ENCODE results near the gene ARHGAP18.

The ARHGAP18 gene

GRCh38 chr6:129586815-129587214, 123.2 kb downstream of the ARHGAP18 start:
- H3K4me3 ChIP-seq (ENCODE audit: low read depth, low read length) = no peak overlapping the region
- peaks cover 0 to 6% of the 10 kb centered on the region in 2 experiments for H3K36me3 ChIP-seq (ENCODE audit: control insufficient read depth in 1 of 2, insufficient read depth in 2 of 2, low read length in 2 of 2)
- no peak overlapping the region for H3K14ac ChIP-seq (ENCODE audit: low read length)
- no peak for DNase-seq
- no peak overlapping the region for H2AK5ac ChIP-seq (ENCODE audit: low read length)
- no peak overlapping the region for H3K23ac ChIP-seq (ENCODE audit: low read length)
- H3K9ac ChIP-seq (ENCODE audit: low read length) = no peak overlapping the region
- H3K27ac ChIP-seq (ENCODE audit: low read depth, low read length) = no peak overlapping the region
- no peak overlapping the region for H2BK120ac ChIP-seq (ENCODE audit: insufficient read depth, low read length, poor library complexity)
- H3K18ac ChIP-seq (ENCODE audit: low read length) = no peak overlapping the region
- H2BK5ac ChIP-seq (ENCODE audit: low read depth, low read length, poor library complexity) = no peak overlapping the region
- no peaks in the 10 kb centered on the region for H3K27me3 ChIP-seq (ENCODE audit: insufficient read depth, low read length)
- H4K12ac ChIP-seq (ENCODE audit: low read depth, low read length) = no peak overlapping the region
- H3K4ac ChIP-seq (ENCODE audit: low read depth, low read length) = no peak overlapping the region
- H3K4me1 ChIP-seq (ENCODE audit: control insufficient read depth in 1 of 2, insufficient read depth in 2 of 2, low read length in 2 of 2) = no peaks in the 10 kb centered on the region
- no peak overlapping the region for H3K4me2 ChIP-seq (ENCODE audit: low read length)
- no peak overlapping the region for H4K8ac ChIP-seq (ENCODE audit: low read depth, low read length)
- H3K79me2 ChIP-seq (ENCODE audit: control insufficient read depth, insufficient read depth, low read length, poor library complexity) = no peaks in the 10 kb centered on the region
- H3K79me1 ChIP-seq (ENCODE audit: low read length) = no peaks in the 10 kb centered on the region
- H2BK12ac ChIP-seq (ENCODE audit: low read length) = no peak overlapping the region
- H3K9me3 ChIP-seq (ENCODE audit: insufficient read depth, low read depth, low read length) = no peaks in the 10 kb centered on the region
- WGBS (ENCODE audit: extremely low coverage, insufficient coverage, insufficient read length) = no CpG with 5 or more reads among the region's 2 CpGs
- no peak overlapping the region for H2AFZ ChIP-seq (ENCODE audit: insufficient read depth, low read length, poor library complexity)
- H4K91ac ChIP-seq (ENCODE audit: low read depth, low read length) = no peak overlapping the region

GRCh38 chr6:129583866-129584265, 126.1 kb downstream of the ARHGAP18 start:
- no peak overlapping the region for H4K91ac ChIP-seq (ENCODE audit: low read depth, low read length)
- no peak overlapping the region for H4K8ac ChIP-seq (ENCODE audit: low read depth, low read length)
- no peak overlapping the region for H2BK5ac ChIP-seq (ENCODE audit: low read depth, low read length, poor library complexity)
- H3K4me3 ChIP-seq (ENCODE audit: low read depth, low read length) = no peak overlapping the region
- H3K36me3 ChIP-seq (ENCODE audit: control insufficient read depth in 1 of 2, insufficient read depth in 2 of 2, low read length in 2 of 2) = peaks cover 0 to 6% of the 10 kb centered on the region in 2 experiments
- H3K27ac ChIP-seq (ENCODE audit: low read depth, low read length) = no peak overlapping the region
- WGBS (ENCODE audit: extremely low coverage, insufficient coverage, insufficient read length) = no CpG with 5 or more reads among the region's 7 CpGs
- no peak overlapping the region for H2AFZ ChIP-seq (ENCODE audit: insufficient read depth, low read length, poor library complexity)
- H3K4me1 ChIP-seq (ENCODE audit: control insufficient read depth in 1 of 2, insufficient read depth in 2 of 2, low read length in 2 of 2) = no peaks in the 10 kb centered on the region
- no peak overlapping the region for H3K23ac ChIP-seq (ENCODE audit: low read length)
- no peak overlapping the region for H2AK5ac ChIP-seq (ENCODE audit: low read length)
- H2BK120ac ChIP-seq (ENCODE audit: insufficient read depth, low read length, poor library complexity) = no peak overlapping the region
- H3K18ac ChIP-seq (ENCODE audit: low read length) = no peak overlapping the region
- no peak for DNase-seq
- H3K4me2 ChIP-seq (ENCODE audit: low read length) = no peak overlapping the region
- H3K14ac ChIP-seq (ENCODE audit: low read length) = no peak overlapping the region
- H3K9ac ChIP-seq (ENCODE audit: low read length) = no peak overlapping the region
- H3K4ac ChIP-seq (ENCODE audit: low read depth, low read length) = no peak overlapping the region
- H3K9me3 ChIP-seq (ENCODE audit: insufficient read depth, low read depth, low read length) = no peaks in the 10 kb centered on the region
- no peaks in the 10 kb centered on the region for H3K27me3 ChIP-seq (ENCODE audit: insufficient read depth, low read length)
- H3K79me1 ChIP-seq (ENCODE audit: low read length) = no peaks in the 10 kb centered on the region
- H2BK12ac ChIP-seq (ENCODE audit: low read length) = no peak overlapping the region
- no peak overlapping the region for H4K12ac ChIP-seq (ENCODE audit: low read depth, low read length)
- no peaks in the 10 kb centered on the region for H3K79me2 ChIP-seq (ENCODE audit: control insufficient read depth, insufficient read depth, low read length, poor library complexity)

GRCh38 chr6:129578315-129578714, 131.7 kb downstream of the ARHGAP18 start:
- H3K18ac ChIP-seq (ENCODE audit: low read length) = no peak overlapping the region
- no peak overlapping the region for H4K8ac ChIP-seq (ENCODE audit: low read depth, low read length)
- H3K4ac ChIP-seq (ENCODE audit: low read depth, low read length) = no peak overlapping the region
- no peak overlapping the region for H2BK12ac ChIP-seq (ENCODE audit: low read length)
- no peak overlapping the region for H3K4me3 ChIP-seq (ENCODE audit: low read depth, low read length)
- H3K4me1 ChIP-seq (ENCODE audit: control insufficient read depth in 1 of 2, insufficient read depth in 2 of 2, low read length in 2 of 2) = no peaks in the 10 kb centered on the region
- no peaks in the 10 kb centered on the region for H3K79me1 ChIP-seq (ENCODE audit: low read length)
- DNase-seq = no peak
- no peak overlapping the region for H4K91ac ChIP-seq (ENCODE audit: low read depth, low read length)
- no peaks in the 10 kb centered on the region for H3K9me3 ChIP-seq (ENCODE audit: insufficient read depth, low read depth, low read length)
- H3K14ac ChIP-seq (ENCODE audit: low read length) = no peak overlapping the region
- no peaks in the 10 kb centered on the region for H3K79me2 ChIP-seq (ENCODE audit: control insufficient read depth, insufficient read depth, low read length, poor library complexity)
- no peaks in the 10 kb centered on the region for H3K27me3 ChIP-seq (ENCODE audit: insufficient read depth, low read length)
- no peak overlapping the region for H2AK5ac ChIP-seq (ENCODE audit: low read length)
- H2AFZ ChIP-seq (ENCODE audit: insufficient read depth, low read length, poor library complexity) = no peak overlapping the region
- no peak overlapping the region for H3K4me2 ChIP-seq (ENCODE audit: low read length)
- no peak overlapping the region for H3K9ac ChIP-seq (ENCODE audit: low read length)
- no peak overlapping the region for H3K27ac ChIP-seq (ENCODE audit: low read depth, low read length)
- H2BK5ac ChIP-seq (ENCODE audit: low read depth, low read length, poor library complexity) = no peak overlapping the region
- WGBS (ENCODE audit: extremely low coverage, insufficient coverage, insufficient read length) = no CpG with 5 or more reads among the region's 1 CpG
- H2BK120ac ChIP-seq (ENCODE audit: insufficient read depth, low read length, poor library complexity) = no peak overlapping the region
- no peak overlapping the region for H3K23ac ChIP-seq (ENCODE audit: low read length)
- no peaks in the 10 kb centered on the region for H3K36me3 ChIP-seq (ENCODE audit: control insufficient read depth in 1 of 2, insufficient read depth in 2 of 2, low read length in 2 of 2)
- H4K12ac ChIP-seq (ENCODE audit: low read depth, low read length) = no peak overlapping the region

- Histone ChIP-seq H3K4ac (ENCODE audit: low read depth, low read length) (no peak overlapping the region), H2BK120ac (ENCODE audit: insufficient read depth, low read length, poor library complexity) (no peak overlapping the region), H2BK12ac (ENCODE audit: low read length) (no peak overlapping the region), H4K12ac (ENCODE audit: low read depth, low read length) (no peak overlapping the region), H2BK5ac (ENCODE audit: low read depth, low read length, poor library complexity) (no peak overlapping the region), H3K9me3 (ENCODE audit: insufficient read depth, low read depth, low read length) (no peaks in the 10 kb centered on the region), H3K9ac (ENCODE audit: low read length) (no peak overlapping the region), H3K27me3 (ENCODE audit: insufficient read depth, low read length) (no peaks in the 10 kb centered on the region), H2AK5ac (ENCODE audit: low read length) (no peak overlapping the region), H3K18ac (ENCODE audit: low read length) (no peak overlapping the region), H3K36me3 (ENCODE audit: control insufficient read depth in 1 of 2, insufficient read depth in 2 of 2, low read length in 2 of 2) (no peaks in the 10 kb centered on the region), H3K27ac (ENCODE audit: low read depth, low read length) (no peak overlapping the region), H3K79me1 (ENCODE audit: low read length) (no peaks in the 10 kb centered on the region), H4K91ac (ENCODE audit: low read depth, low read length) (no peak overlapping the region), H3K79me2 (ENCODE audit: control insufficient read depth, insufficient read depth, low read length, poor library complexity) (no peaks in the 10 kb centered on the region), H3K4me1 (ENCODE audit: control insufficient read depth in 1 of 2, insufficient read depth in 2 of 2, low read length in 2 of 2) (no peaks in the 10 kb centered on the region), H3K4me2 (ENCODE audit: low read length) (no peak overlapping the region), H3K4me3 (ENCODE audit: low read depth, low read length) (no peak overlapping the region), H3K14ac (ENCODE audit: low read length) (no peak overlapping the region), H3K23ac (ENCODE audit: low read length) (no peak overlapping the region), H2AFZ (ENCODE audit: insufficient read depth, low read length, poor library complexity) (no peak overlapping the region), H4K8ac (ENCODE audit: low read depth, low read length) (no peak overlapping the region)
- no peak for DNase-seq
- no CpG with 5 or more reads among the region's 3 CpGs for WGBS (ENCODE audit: extremely low coverage, insufficient coverage, insufficient read length)
These were observed 132.3 kb downstream of the ARHGAP18 start for GRCh38 chr6:129577691-129578090.

Data from trophoblast cell (in vitro differentiated cells and primary cell).